Right lobe of liver (tissue), 6 donors: ENCODE data around the gene ERI3. TPM values are rescaled to one million over a fixed set of nuclear protein-coding genes. Genes with fewer than 3 reads are reported as not detected.

Source experiments
- ATAC-seq, 4 donors: fragments of 200-7000 bp; cut with Tn5 transposase; one replicate each; pipeline ENCODE4 v1.9.1; 2020; ENCODE audit warnings: mild to moderate bottlenecking in 4 of 4, moderate library complexity in 4 of 4
- DNase-seq, 3 donors: peaks; one replicate each; pipeline ENCODE4 v3.0.0-alpha.2; 2020
- H3K27ac ChIP-seq, 3 donors: fragments of 200-600 bp; one replicate each; pipeline ENCODE4 v1.8.0; 2022
- H3K27me3 ChIP-seq, 2 donors: fragments of 200-600 bp; one replicate each; pipeline ENCODE4 v1.8.0; 2022
- H3K36me3 ChIP-seq, 4 donors: fragments of 200-600 bp; sonication (generic) in 1 of 4; one replicate each; pipeline versions ENCODE4 v1.5.1 to v1.8.0; 2017 to 2022; ENCODE audit warnings: control low read depth in 1 of 4
- H3K4me1 ChIP-seq, 4 donors: fragments of 200-600 bp; sonication (generic) in 1 of 4; one replicate each; pipeline versions ENCODE4 v1.5.1 to v1.8.0; 2017 to 2022; ENCODE audit warnings: control low read depth in 1 of 4
- H3K4me3 ChIP-seq, 3 donors: fragments of 200-600 bp; one replicate each; pipeline ENCODE4 v1.8.0; 2022
- H3K9me3 ChIP-seq, 4 donors: fragments of 200-600 bp; sonication (generic) in 1 of 4; one replicate each; pipeline versions ENCODE4 v1.5.1 to v1.8.0; 2017 to 2022; ENCODE audit warnings: control low read depth in 1 of 4
- POLR2A ChIP-seq: fragments of 450-650 bp; IDR thresholded peaks from one replicate; pipeline ENCODE4 v1.6.1; 2017; ENCODE audit warnings: antibody characterized with exemption, mild to moderate bottlenecking
- WGBS: methylation state at CpG from one replicate; pipeline ENCODE4 v1.1.6; 2018; ENCODE audit warnings: low coverage, low lambda C conversion rate; ENCODE audit not compliant: insufficient coverage; ENCODE audit errors: missing lambda C conversion rate; 5-methylcytosine and 5-hydroxymethylcytosine counted together
- intact Hi-C, 2 donors: fragments of 100-400 bp; cut with DNase I; formaldehyde crosslinking; loops; one replicate each; pipeline versions ENCODE4 v1.11.2 to v1.14.1; 2022
- total RNA-seq, 6 experiments: library from RNA; depleted of rRNA in 2 of 6; stranded (reverse); fragments of >200 nt in 2 of 6; fragmentation: NEBNext Ultra II Directional in 3 of 6; extraction: Animal tissue kit (Norgen Biotek cat#: 25700) in 3 of 6; gene quantifications; one replicate each; pipeline versions ENCODE4 v1.1.0 to v1.2.4, GENCODE V29; 2016 to 2023
- TF ChIP-seq, protein P1 (sequence below), 4 donors: fragments of 200-600 bp in 3 of 4; fragments of 450-650 bp in 1 of 4; IDR thresholded peaks; one replicate each; pipeline versions ENCODE4 v1.5.1 to v1.8.0; 2016 to 2022; ENCODE audit warnings: antibody characterized with exemption in 4 of 4, mild to moderate bottlenecking in 2 of 4
- donor health status: DM: no; HTN: yes; CAD: no.
- donor health status: DM: no; HTN: no; CAD: no.
- donor health status: DM: no; HTN: no; CAD: no.
- donor health status: DM: no; HTN: yes; CAD: no.
- donor health status: DM: no; HTN: yes; CAD: no.

Gene ERI3
- total RNA-seq, 6 experiments from 2014 or later = 20.6 to 30.6 (median 23.8) TPM

DNA sequence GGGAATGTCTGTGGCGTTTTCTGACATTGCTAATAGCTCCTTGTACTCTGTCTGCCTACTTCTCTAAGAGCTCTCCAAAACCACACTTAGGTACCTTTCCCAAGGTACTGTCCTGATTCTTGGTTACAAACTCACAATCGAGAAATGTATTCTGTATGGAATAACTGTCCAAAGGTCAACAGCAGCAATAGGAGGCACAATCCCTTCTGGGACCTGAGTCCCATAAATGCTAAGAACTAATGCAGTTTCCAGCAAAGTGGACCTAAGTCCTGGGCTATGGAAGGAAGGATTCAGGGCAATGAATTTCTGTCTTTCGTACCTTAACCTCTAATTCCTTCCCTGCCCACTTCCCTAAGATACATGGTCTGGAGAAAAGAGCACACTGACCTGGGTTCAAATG, 82.1 kb downstream of the ERI3 start:
- no peak for ATAC-seq
- no peaks in the 10 kb centered on the region for H3K27me3 ChIP-seq
- WGBS = 90% methylated on average over 3 of the region's 3 CpGs
- H3K4me3 ChIP-seq = no peak overlapping the region
- TF ChIP-seq POLR2A = no peak
- TF ChIP-seq, protein P1, sequence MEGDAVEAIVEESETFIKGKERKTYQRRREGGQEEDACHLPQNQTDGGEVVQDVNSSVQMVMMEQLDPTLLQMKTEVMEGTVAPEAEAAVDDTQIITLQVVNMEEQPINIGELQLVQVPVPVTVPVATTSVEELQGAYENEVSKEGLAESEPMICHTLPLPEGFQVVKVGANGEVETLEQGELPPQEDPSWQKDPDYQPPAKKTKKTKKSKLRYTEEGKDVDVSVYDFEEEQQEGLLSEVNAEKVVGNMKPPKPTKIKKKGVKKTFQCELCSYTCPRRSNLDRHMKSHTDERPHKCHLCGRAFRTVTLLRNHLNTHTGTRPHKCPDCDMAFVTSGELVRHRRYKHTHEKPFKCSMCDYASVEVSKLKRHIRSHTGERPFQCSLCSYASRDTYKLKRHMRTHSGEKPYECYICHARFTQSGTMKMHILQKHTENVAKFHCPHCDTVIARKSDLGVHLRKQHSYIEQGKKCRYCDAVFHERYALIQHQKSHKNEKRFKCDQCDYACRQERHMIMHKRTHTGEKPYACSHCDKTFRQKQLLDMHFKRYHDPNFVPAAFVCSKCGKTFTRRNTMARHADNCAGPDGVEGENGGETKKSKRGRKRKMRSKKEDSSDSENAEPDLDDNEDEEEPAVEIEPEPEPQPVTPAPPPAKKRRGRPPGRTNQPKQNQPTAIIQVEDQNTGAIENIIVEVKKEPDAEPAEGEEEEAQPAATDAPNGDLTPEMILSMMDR (IDR thresholded peaks at IDR 0.05) = no peak
- no peaks in the 10 kb centered on the region for H3K4me1 ChIP-seq
- no peak overlapping the region for H3K27ac ChIP-seq
- DNase-seq = no peak
- H3K9me3 ChIP-seq = no peaks in the 10 kb centered on the region
- intact Hi-C loops = no loop called here
- no peaks in the 10 kb centered on the region for H3K36me3 ChIP-seq

- H3K9me3 ChIP-seq = no peaks in the 10 kb centered on the region
- intact Hi-C loops = no loop called here
- no peaks in the 10 kb centered on the region for H3K36me3 ChIP-seq
- no peak for TF ChIP-seq POLR2A
- TF ChIP-seq, protein P1 (IDR thresholded peaks at IDR 0.05) = no peak
- no peak overlapping the region for H3K4me3 ChIP-seq
- WGBS = 100% methylated on average over 1 of the region's 3 CpGs
- no peak overlapping the region for H3K27ac ChIP-seq
- H3K4me1 ChIP-seq = no peaks in the 10 kb centered on the region
- DNase-seq (no peak), ATAC-seq (no peak)
- no peaks in the 10 kb centered on the region for H3K27me3 ChIP-seq
Observed at GRCh38 chr1:44271646-44272045, 83.4 kb downstream of the ERI3 start.

DNA sequence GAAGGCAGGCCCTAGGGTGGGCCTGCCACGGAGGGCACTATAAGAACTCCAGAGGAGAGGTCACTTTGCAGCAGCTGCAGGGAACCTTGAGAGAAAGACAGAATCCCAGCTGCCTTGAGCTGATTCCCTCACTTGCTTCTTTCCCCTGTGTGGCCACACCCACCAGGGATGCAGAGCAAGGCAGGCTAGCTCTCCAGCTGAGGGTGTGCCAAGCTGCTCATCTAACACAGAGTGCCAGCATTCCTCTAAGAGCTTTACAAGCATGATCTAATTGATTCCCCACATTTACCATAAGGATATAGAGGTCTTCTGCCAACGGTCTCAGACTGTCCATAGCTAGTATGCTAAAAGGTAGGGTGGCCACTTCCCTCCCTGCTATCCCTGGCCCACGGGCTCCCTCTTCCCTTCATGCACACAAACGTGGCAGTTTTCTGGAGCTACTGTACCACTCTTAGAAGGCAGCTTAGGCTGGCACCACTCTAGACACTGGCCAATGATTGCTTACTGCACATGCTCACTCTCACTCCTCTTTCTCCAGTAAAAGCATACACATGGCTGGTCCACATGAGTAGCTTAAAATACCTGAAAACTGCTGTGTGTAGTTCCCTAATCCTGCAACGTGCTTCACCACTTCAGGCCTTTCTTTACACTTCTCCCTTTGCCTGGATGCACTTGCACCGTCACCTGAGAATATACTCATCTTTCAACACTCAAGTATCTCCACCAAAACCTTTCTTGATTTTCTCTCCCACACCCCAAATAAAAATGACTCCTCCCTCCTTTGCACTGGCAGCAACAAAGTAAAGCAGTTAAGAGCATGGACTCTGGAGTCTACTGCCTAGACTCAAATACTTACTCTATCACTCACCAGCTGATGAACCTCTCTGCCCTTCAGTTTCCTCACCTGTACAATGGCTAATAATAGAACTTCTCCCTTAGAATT, 84.1 kb downstream of the ERI3 start:
- no peak overlapping the region for H3K4me3 ChIP-seq
- H3K4me1 ChIP-seq = no peaks in the 10 kb centered on the region
- TF ChIP-seq, protein P1 (IDR thresholded peaks at IDR 0.05) = no peak
- TF ChIP-seq POLR2A = no peak
- H3K9me3 ChIP-seq = no peaks in the 10 kb centered on the region
- no peaks in the 10 kb centered on the region for H3K27me3 ChIP-seq
- H3K27ac ChIP-seq = no peak overlapping the region
- intact Hi-C loops = no loop called here
- DNase-seq (no peak), ATAC-seq (no peak)
- 85% methylated on average over 4 of the region's 6 CpGs for WGBS
- no peaks in the 10 kb centered on the region for H3K36me3 ChIP-seq

DNA sequence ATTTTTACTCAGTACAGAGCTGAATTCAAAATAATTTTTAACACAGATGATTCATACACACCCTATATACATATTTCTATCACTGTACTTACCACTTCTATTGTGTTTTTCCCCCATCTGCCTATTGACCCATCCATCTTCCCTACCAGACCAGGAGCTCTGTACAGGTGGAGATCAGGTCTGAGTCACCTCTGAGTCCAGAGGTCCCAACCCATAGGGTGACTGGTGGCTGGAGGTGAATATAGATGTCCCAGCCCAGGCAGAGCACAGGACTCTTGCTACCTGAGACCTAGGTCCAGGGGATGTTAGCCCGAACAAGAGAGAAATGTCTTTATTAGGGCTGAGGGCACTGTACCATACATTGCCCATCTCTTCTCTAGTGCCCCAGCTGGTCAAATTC, 87.0 kb downstream of the ERI3 start:
- no peaks in the 10 kb centered on the region for H3K4me1 ChIP-seq

More for the DNA sequence above, 87.0 kb downstream of the ERI3 start:
- ATAC-seq (peak in 1 of 4 donors; percentile 27), DNase-seq (no peak)
- no peak overlapping the region for H3K4me3 ChIP-seq
- no peak overlapping the region for H3K27ac ChIP-seq
- no peaks in the 10 kb centered on the region for H3K27me3 ChIP-seq
- H3K9me3 ChIP-seq = no peaks in the 10 kb centered on the region
- TF ChIP-seq POLR2A = no peak
- TF ChIP-seq, protein P1 (IDR thresholded peaks at IDR 0.05) = no peak
- 100% methylated on average over 1 of the region's 1 CpG for WGBS
- no peaks in the 10 kb centered on the region for H3K36me3 ChIP-seq
- intact Hi-C loops = no loop called here
